Endothelial cell of umbilical vein (primary cell): ENCODE measurements around the gene DAZAP1.

Source experiments
- CTCF ChIP-seq, 2 donors: IDR thresholded peaks; 1 replicate in 1 of 2; 2 replicates in 1 of 2; pipeline ENCODE4 v1.5.1; 2011; ENCODE audit warnings: low read length in 2 of 2, mild to moderate bottlenecking in 2 of 2, moderate library complexity in 2 of 2, control low read depth in 1 of 2, inconsistent platforms in 1 of 2, low read depth in 1 of 2; ENCODE audit not compliant: insufficient read depth in 1 of 2; ENCODE audit errors: extremely low read depth in 1 of 2
- EZH2 ChIP-seq: IDR thresholded peaks from 2 replicates; pipeline ENCODE4 v1.6.1; 2012; ENCODE audit warnings: borderline replicate concordance, low read depth, mild to moderate bottlenecking, moderate library complexity, low read length, inconsistent platforms; ENCODE audit not compliant: severe bottlenecking
- FOS ChIP-seq: IDR thresholded peaks from 2 replicates; pipeline ENCODE4 v1.6.1; 2011; ENCODE audit warnings: mild to moderate bottlenecking, low read length, moderate library complexity, borderline replicate concordance; ENCODE audit not compliant: insufficient read depth
- JUN ChIP-seq: IDR thresholded peaks from 2 replicates; pipeline ENCODE4 v1.6.1; 2011; ENCODE audit warnings: borderline replicate concordance, low read depth; ENCODE audit not compliant: insufficient read length, insufficient read depth
- MAX ChIP-seq: IDR thresholded peaks from 2 replicates; pipeline ENCODE4 v1.6.1; 2011; ENCODE audit not compliant: insufficient read depth, insufficient read length
- MYC ChIP-seq: IDR thresholded peaks from one replicate; pipeline ENCODE4 v1.6.1; 2011; ENCODE audit warnings: mild to moderate bottlenecking, low read depth, low read length
- POLR2A ChIP-seq: IDR thresholded peaks from 2 replicates; pipeline ENCODE4 v1.6.1; 2012; ENCODE audit warnings: low read depth, mild to moderate bottlenecking, control low read depth, low read length
- POLR2AphosphoS5 ChIP-seq: IDR thresholded peaks from 2 replicates; pipeline ENCODE4 v1.6.1; 2012; ENCODE audit warnings: low read depth, mild to moderate bottlenecking, control low read depth, low read length, moderate library complexity; ENCODE audit not compliant: insufficient read depth

DNA sequence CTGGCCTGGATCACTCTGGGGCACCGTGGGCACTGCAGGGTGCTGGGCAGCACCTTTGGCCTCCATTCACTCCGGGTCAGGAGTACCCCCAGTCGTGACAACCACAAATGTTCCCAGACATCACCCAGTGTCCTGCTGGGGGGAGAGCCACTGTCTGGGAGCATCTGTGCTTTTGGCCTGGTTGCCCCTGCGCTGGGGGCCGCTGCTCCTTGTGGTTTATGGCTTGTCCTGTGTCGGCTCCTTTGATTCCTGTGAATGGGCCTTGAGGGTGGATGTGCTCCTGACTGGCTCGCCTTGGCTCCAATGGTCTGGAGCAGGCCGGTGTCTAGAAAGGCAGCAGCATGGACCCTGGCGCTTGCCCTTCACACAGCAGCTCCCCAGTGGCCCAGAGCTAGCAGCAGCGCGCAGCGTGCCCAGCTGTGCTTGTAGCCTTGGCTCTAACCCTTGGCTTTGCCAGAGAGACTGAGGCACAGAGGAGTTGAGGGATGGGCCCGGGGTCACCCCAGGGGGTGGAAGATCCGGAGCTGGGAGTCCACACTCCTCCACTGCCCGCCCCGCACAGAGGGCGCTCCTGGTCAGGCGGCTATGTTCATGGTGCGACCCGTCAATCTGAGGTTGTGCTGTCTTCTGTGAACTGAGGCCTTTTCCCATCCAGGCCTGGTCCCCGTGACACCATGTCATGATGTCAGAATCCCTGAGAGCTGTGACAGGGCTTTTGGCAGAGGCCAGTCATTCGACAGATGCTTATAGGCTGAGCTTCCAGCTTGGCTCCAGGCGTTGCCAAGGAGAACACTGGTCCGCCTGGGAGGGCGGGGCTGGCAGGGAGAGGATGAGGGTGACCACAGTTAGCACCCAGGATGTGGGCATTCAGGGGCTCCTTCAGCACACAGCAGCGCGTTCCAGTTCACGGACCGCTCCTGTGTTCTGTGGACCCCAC lies 4.1 kb downstream of the DAZAP1 start:
- TF ChIP-seq POLR2AphosphoS5, result no peak
- TF ChIP-seq CTCF (IDR thresholded peaks at IDR 0.05; ENCODE audit: extremely low read depth in 1 of 2, insufficient read depth in 1 of 2, low read depth in 1 of 2, low read length in 2 of 2), result no peak
- TF ChIP-seq MAX, result no peak
- no peak for TF ChIP-seq POLR2A
- TF ChIP-seq JUN, result no peak
- TF ChIP-seq MYC, result no peak
- no peak for TF ChIP-seq EZH2
- TF ChIP-seq FOS, result no peak
